Motor neuron (in vitro differentiated cells): ENCODE data around the gene GJC2. TPM values are rescaled to one million over a fixed set of nuclear protein-coding genes. Genes with fewer than 3 reads are reported as not detected.
"Not testable (repeated sequence)": the region's sequence is repeated elsewhere in the genome, so short reads cannot be mapped to it uniquely, and the experiment has no call there.

Experiments used
- ATAC-seq, 8 experiments: fragments of 200-7000 bp; cut with Tn5 transposase; replicated peaks in 6 of 8; 2 replicates each; pipeline ENCODE4 v1.8.0; 2021; ENCODE audit warnings: mild to moderate bottlenecking in 8 of 8, moderate library complexity in 8 of 8
- H3K27ac ChIP-seq, 2 donors: fragments of 250-450 bp; sonication (Bioruptor Pico); 2 replicates each; pipeline ENCODE4 v1.9.0; 2021; ENCODE audit warnings: antibody characterized with exemption in 2 of 2, mild to moderate bottlenecking in 2 of 2, moderate library complexity in 1 of 2
- H3K4me1 ChIP-seq, 2 donors: fragments of 250-450 bp; sonication (Bioruptor Pico); replicated peaks in 1 of 2; 2 replicates each; pipeline ENCODE4 v1.6.1; 2021; ENCODE audit warnings: antibody characterized with exemption in 2 of 2, mild to moderate bottlenecking in 2 of 2, moderate library complexity in 1 of 2
- H3K4me3 ChIP-seq, 5 donors: fragments of 250-450 bp; sonication (Bioruptor Pico); 2 replicates each; pipeline ENCODE4 v1.9.0; 2021; ENCODE audit warnings: antibody characterized with exemption in 5 of 5, mild to moderate bottlenecking in 5 of 5, moderate library complexity in 4 of 5
- WGBS, 10 experiments: fragments of 450-650 bp; shearing (Covaris generic); methylation state at CpG; one replicate each; pipeline ENCODE4 v1.0.0; 2022; 5-methylcytosine and 5-hydroxymethylcytosine counted together
- in situ Hi-C, 9 experiments: fragments of 400-800 bp; cut with MboI; loops; one replicate each; pipeline ENCODE4 v1.15.0; 2021; ENCODE audit warnings: low sequenced_read_pairs in 9 of 9, low pct_unique_long_range_greater_than_20kb in 2 of 9; ENCODE audit not compliant: unreplicated experiment in 9 of 9
- total RNA-seq, 8 experiments: library from RNA; unstranded; fragments of 300-600 nt; gene quantifications; 2 replicates each; pipeline versions ENCODE4 v1.2.3 to v1.2.4, GENCODE V29; 2022

The GJC2 gene
- total RNA-seq, 8 experiments from 2014 or later: 0.71 to 1.6 (median 0.86) TPM

DNA sequence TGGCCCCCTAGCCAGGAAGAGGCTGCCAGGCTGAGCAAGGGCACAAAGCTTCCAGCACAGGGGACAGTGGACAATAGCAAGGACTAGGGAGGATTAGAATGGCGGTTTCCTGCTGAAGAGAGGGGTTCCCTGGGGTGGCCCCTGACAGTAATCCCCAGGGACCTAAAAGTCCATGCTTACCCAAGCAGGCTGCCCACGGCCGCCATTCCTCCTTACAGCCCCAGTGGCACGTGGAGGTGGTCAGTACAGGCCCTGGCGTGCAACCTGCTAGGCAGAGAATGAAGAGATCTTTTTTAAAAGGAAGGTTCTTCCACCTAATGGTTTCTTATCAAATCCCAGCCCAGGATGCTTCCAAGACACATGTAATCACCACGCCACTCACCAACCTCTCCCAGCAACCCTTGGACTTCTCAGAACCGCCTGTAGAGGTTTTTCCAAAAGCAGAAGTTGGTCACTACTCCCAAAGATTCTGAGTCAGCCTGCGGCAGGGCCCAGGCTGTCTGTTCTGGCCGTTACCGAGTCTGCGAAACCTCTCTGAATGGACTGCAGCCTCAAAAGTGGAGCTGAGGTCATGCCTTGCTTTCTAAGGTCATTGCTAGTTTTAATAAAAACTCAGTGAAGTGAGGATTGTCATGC, 41.6 kb upstream of the GJC2 start:
- in situ Hi-C loops: no loop called here
- no peak for ATAC-seq
- peaks cover 13 to 19% of the 10 kb centered on the region in 2 donors for H3K4me1 ChIP-seq
- WGBS, 10 experiments: 58 to 80% (median 74%) methylated on average over 4 to 9 of the region's 11 CpGs; no CpG with 5 or more reads in 3 of the 10 experiments
- H3K27ac ChIP-seq: peak overlapping the region; percentile 87 to 94
- H3K4me3 ChIP-seq: peak overlapping the region; percentile 72 to 99 (median 94)

DNA sequence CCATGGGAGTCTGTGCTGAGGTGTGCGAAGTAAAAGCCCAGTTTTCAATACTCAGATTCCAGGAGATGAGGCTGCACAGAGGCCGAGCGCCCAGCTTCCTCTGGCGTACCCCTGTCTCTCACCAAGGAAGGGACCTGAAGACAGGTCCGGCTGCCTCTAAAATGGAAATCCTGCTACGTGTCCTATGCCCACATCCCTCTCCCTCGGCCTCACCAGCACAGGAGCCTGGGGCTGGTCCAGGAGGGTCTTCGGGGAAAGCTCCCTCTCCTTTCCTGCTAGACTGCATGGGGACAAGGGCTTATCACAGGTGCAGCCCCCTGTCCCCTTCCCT, 41.0 kb upstream of the GJC2 start:
- H3K27ac ChIP-seq: peak overlapping the region; percentile 87 to 94
- H3K4me3 ChIP-seq: peak overlapping the region; percentile 72 to 99 (median 94)
- in situ Hi-C loops: no loop called here
- peaks cover 13 to 16% of the 10 kb centered on the region in 2 donors for H3K4me1 ChIP-seq
- 0 to 10% (median 0%) methylated on average over 1 to 8 of the region's 8 CpGs; no CpG with 5 or more reads in 2 of the 10 experiments for WGBS, 10 experiments
- ATAC-seq: peak in 2 of 8 experiments; percentile 2 to 3

DNA sequence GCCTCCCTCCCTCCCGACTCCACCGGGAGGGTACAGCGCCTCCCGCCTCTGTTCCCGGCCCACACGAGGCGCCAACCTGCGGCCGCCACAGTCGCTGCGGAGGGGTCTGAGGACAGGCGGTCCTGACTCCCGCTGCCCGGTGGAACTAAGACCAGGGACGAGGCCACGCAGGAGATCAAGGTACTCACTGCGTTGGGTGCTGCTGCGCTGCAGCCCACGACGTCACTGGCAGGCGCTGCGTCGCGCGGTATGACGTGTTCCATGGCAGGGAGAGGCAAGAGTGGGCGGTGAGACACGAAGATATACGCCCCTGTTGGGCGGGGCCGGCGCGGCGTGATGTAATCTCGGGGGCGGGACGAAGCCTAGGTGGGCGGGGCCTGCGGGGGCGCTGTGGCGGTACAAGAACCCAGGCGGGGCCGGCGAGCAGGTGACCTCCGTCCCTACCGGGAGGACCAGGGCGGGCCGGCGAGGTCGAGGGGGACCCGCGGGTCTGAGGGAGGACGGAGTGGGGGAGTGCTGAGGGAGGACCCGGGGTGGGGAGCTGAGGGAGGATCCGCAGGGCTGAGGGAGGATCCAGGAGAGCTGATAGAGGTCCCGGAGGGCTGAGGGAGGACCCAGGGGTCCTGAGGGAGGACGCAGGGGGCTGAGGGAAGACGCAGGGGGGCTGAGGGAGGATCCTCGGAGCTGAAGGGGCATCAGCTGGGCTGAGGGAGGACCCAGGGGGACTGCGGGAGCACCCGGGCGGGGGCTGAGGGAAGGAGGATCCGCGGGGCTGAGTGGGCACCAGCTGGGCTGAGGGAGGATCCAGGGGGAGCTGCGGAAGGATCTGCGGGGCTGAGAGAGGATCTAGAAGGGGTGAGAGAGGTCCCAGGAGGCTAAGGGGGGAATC, 40.4 kb upstream of the GJC2 start, which contains the start of gene MRPL55:
Gene MRPL55, minus strand, starts transcription at position 227 of the 889 bp plus-strand sequence. CDS start 1,039 bp downstream, outside the sequence.
- Histone ChIP-seq H3K27ac (peak within 1 kb of the TSS; percentile 87 to 94), H3K4me1 (peaks cover 12 to 13% of the 10 kb centered on the region in 2 donors), H3K4me3 (peak within 1 kb of the TSS; percentile 72 to 99 (median 94))
- in situ Hi-C loops: no loop called here
- 0 to 9% methylated on average over 1 to 4 of the region's 66 CpGs; no CpG with 5 or more reads in 8 of the 10 experiments for WGBS, 10 experiments
- peak; percentile 82 to 96 (median 87) for ATAC-seq

DNA sequence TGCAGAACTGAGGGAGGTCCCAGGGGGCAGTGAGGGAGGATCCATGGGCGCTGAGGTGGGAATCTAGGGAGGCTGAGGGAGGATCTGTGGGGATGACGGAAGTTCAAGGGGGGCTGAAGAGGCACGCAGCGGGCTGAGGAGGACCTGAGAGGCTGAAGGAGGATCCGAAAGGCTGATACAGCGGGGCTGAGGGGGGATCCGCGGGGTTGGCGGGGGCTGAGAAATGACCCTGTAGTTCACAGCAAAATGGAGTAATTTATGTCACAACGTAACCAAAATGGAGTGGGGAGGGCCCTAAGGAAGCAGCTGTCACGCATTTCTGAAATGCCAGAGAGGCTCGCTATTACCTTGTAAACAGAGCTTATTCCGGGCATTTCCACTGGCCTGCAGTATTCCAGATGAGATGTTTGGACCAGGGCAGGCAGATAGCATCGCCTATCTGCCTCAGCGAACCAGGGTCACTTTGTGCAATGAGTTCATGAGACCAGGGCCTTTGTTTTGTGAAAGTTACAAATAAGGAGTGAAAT, 39.7 kb upstream of the GJC2 start:
- 27 to 100% (median 58%) methylated on average over 1 to 6 of the region's 15 CpGs; no CpG with 5 or more reads in 3 of the 10 experiments for WGBS, 10 experiments
- peaks cover 12 to 13% of the 10 kb centered on the region in 2 donors for H3K4me1 ChIP-seq
- peak in 6 of 8 experiments; percentile 3 to 26 (median 14) for ATAC-seq
- in situ Hi-C loops: no loop called here
- H3K4me3 ChIP-seq: peak overlapping the region; percentile 72 to 99 (median 94)
- H3K27ac ChIP-seq: peak overlapping the region; percentile 69 to 80

DNA sequence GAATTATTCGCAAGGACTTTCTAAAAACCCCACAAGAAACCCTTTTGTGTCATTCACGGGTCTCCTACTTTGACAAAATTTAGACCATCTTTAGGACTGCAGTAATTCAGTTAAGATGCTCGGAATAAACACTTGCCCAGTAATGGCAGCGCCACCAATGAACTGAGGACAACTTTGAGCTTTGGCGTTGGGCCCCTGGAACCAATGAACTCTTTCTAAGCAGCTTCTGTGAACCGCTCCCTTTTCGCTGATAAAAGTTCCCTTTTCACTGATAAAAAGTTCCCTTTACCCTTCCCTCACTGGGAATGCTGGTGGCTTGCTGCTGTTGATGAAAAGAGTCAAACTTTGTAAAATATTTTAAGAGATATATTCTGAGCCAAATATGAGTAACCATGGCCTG, 39.2 kb upstream of the GJC2 start:
- 64 to 100% (median 88%) methylated on average over 2 to 7 of the region's 7 CpGs for WGBS, 10 experiments
- Histone ChIP-seq H3K27ac (peak overlapping the region in 1 of 2 donors; percentile 80), H3K4me1 (peaks cover 12 to 13% of the 10 kb centered on the region in 2 donors), H3K4me3 (peak overlapping the region; percentile 72 to 99 (median 94))
- in situ Hi-C loops: no loop called here
- no peak for ATAC-seq

DNA sequence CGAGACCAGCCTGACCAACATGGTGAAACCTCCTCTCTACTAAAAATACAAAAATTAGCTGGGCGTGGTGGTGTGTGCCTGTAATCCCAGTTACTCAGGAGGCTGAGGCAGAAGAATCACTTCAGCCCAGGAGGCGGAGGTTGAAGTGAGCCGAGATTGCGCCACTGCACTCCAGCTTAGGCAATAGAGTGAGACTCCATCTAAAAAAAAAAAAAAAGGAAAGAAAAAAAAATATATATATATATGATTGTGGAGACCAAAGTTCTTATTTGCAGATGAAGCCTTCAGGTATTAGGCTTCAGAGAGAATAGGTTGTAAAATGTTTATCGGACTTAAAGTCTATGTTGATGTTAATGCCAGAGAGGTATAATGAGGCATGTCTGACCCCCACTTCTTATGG, 38.4 kb upstream of the GJC2 start:
- 50 to 100% (median 94%) methylated on average over 1 to 6 of the region's 6 CpGs for WGBS, 10 experiments
- in situ Hi-C loops, H3K4me3 ChIP-seq, ATAC-seq, H3K27ac ChIP-seq: not testable (repeated sequence)
- H3K4me1 ChIP-seq: peaks cover 12 to 13% of the 10 kb centered on the region in 2 donors

DNA sequence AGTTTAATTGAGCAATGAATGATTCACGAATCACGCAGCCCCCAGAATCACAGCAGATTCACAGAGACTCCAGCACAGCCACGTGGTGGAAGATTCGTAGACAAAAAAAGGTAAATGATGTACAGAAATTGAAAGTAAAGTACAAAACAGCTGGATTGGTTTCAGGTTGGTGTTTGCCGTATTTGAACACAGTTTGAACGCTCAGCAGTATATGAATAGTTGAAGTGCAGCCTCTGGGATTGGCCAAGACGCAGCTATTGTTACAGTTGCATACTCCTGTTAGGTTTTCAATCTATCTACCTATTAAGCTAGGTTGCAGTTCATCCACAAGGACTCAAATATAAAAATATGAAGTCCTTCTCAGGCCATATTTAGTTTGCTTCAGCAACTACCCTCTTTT, 37.6 kb upstream of the GJC2 start:
- in situ Hi-C loops: no loop called here

DNA sequence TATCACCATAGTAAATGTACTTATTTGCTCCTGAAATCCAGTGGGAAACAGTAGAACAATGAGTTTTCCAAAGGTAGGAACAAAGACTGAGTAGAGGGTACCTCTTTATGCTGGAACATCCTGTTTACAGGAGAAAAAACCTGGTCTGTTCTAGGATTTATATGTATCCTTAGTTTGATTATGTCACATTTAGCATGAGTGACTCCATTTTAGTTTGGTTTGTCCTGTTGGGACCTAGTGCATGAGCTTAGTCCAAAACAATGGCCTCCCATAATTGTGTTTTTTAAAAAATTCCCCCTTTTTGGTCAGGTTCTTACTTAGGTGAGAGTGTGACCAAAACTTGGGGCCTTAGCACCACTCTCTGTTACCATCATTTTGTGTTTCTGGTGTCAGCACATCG, 37.1 kb upstream of the GJC2 start:
- Histone ChIP-seq H3K4me3 (no peak overlapping the region), H3K27ac (no peak overlapping the region), H3K4me1 (peaks cover 12 to 13% of the 10 kb centered on the region in 2 donors)
- in situ Hi-C loops: no loop called here
- no peak for ATAC-seq
- 14 to 86% (median 60%) methylated on average over 1 of the region's 1 CpG; no CpG with 5 or more reads in 2 of the 10 experiments for WGBS, 10 experiments

More for the DNA sequence above, 37.6 kb upstream of the GJC2 start:
- no peak overlapping the region for H3K4me3 ChIP-seq
- no peak overlapping the region for H3K27ac ChIP-seq
- 75 to 100% (median 88%) methylated on average over 3 to 7 of the region's 7 CpGs for WGBS, 10 experiments
- no peak for ATAC-seq
- H3K4me1 ChIP-seq: peaks cover 12 to 13% of the 10 kb centered on the region in 2 donors

DNA sequence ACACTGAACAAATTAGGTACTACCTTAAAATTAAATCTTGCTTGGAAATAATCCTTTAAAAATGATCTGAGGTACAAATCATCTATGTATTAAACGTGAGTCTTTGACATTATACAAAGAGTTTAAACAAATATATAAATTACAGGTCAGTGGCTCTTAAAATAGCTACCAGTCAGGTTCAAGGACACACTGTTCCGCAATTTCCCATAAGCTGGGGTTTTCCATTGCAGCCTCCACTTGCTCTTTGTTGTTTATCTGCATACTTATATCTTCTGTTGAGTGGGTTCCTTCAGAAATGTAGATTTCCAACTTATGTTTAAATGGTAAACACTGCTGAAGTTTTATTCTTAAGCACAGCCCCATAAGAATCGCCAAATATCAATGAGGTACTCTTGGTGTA, 34.9 kb upstream of the GJC2 start:
- ATAC-seq: no peak

DNA sequence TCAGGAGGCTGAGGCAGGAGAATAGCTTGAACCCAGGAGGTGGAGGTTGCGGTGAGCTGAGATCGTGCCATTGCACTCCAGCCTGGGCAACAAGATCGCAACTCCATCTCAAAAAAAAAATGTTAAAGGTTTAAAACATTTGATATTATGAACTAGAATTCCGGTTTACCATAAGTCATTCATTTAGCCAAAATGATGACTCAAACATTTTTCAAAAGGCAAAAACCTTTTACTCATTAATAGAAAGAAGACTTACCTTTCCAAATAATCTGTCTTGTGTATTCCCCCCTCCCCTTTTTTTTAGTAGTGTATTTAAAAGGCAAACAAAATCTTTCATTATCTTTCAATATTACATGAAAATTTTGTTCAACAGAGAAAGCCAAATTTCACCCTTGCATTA, 32.4 kb upstream of the GJC2 start:
- in situ Hi-C loops: no loop called here
- 86 to 100% (median 97%) methylated on average over 1 to 4 of the region's 4 CpGs; no CpG with 5 or more reads in 1 of the 10 experiments for WGBS, 10 experiments
- no peaks in the 10 kb centered on the region for H3K4me1 ChIP-seq
- no peak overlapping the region for H3K4me3 ChIP-seq
- no peak overlapping the region for H3K27ac ChIP-seq
- ATAC-seq: no peak

More for the DNA sequence above, 34.9 kb upstream of the GJC2 start:
- H3K4me3 ChIP-seq: no peak overlapping the region
- in situ Hi-C loops: no loop called here
- no peak overlapping the region for H3K27ac ChIP-seq
- 48 to 100% (median 65%) methylated on average over 1 to 3 of the region's 3 CpGs for WGBS, 10 experiments
- H3K4me1 ChIP-seq: peaks cover 7% of the 10 kb centered on the region in 2 donors

DNA sequence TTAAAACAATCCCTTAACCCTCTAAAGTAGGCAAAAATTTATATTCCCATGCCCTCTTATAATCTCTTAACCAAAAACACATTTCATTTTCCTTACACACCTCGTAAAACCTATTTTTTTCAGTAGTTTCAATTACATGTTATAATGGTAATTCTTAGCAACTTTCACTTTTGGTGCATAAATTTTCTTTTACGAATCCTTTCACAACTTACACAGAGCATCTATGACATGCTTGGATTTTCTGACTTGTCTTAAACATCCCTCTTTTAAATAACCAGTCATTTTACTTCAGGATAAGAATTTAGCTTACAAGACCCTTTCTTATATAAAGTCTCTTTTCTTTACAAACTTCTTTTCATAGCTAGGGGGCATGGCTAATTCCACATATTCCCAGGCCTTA, 31.7 kb upstream of the GJC2 start:
- Histone ChIP-seq H3K4me1 (no peaks in the 10 kb centered on the region), H3K4me3 (no peak overlapping the region), H3K27ac (no peak overlapping the region)
- in situ Hi-C loops: no loop called here
- 32 to 74% (median 56%) methylated on average over 2 of the region's 2 CpGs for WGBS, 10 experiments
- ATAC-seq: no peak

DNA sequence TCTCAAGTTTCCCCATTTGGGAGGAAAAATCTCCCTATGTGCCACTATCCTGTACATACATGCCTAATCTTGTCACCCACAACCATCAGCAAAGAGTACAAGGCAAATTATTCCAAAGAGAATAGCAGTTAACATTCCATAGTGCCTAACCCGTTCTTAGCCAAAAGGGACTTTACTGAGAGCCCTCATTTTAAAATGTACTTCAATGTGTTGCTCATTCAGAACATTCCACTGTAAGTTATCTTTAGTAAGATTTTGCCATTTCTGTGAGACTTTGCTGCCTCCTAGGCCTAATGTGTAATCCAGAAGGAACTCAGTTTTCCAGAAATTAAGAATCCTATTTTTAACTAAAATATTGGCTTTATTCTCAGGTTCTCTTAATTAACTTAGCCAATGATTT, 29.4 kb upstream of the GJC2 start:
- ATAC-seq: peak in 2 of 8 experiments; percentile 25 to 33
- Histone ChIP-seq H3K27ac (no peak overlapping the region), H3K4me3 (no peak overlapping the region), H3K4me1 (no peaks in the 10 kb centered on the region)
- 44 to 100% (median 73%) methylated on average over 1 of the region's 1 CpG; no CpG with 5 or more reads in 5 of the 10 experiments for WGBS, 10 experiments
- in situ Hi-C loops: no loop called here
